T47D (cell line): ENCODE results near the gene ADAMTS17.
"Not testable (repeated sequence)": the region's sequence is repeated elsewhere in the genome, so short reads cannot be mapped to it uniquely, and the experiment has no call there.

Source experiments
- DNase-seq, 2 experiments: peaks; one replicate each; pipeline versions ENCODE4 v3.0.0 to v3.0.0-alpha.2; 2011 to 2012; ENCODE audit warnings: low read depth in 1 of 2, low spot score in 1 of 2
- JUND ChIP-seq: IDR thresholded peaks from 2 replicates; pipeline ENCODE4 v1.6.1; 2012; ENCODE audit warnings: low read depth
- in situ Hi-C: cut with HindIII; loops from 2 replicates; pipeline ENCODE4 v1.10.0; 2016; ENCODE audit warnings: low sequenced_read_pairs, low pct_unique_long_range_greater_than_20kb

Gene ADAMTS17

GRCh38 chr15:99930696-99931095, 411.1 kb downstream of the ADAMTS17 start:
- TF ChIP-seq JUND, result no peak
- in situ Hi-C loops, result no loop called here
- no peak for DNase-seq

- no peak for TF ChIP-seq JUND
- in situ Hi-C loops, result no loop called here
- no peak for DNase-seq
These were observed 412.5 kb downstream of the ADAMTS17 start for GRCh38 chr15:99929266-99929665.

- no peak for TF ChIP-seq JUND
- in situ Hi-C loops, result no loop called here
- DNase-seq, result peak; percentile 44 to 82
These were observed 413.3 kb downstream of the ADAMTS17 start for GRCh38 chr15:99928429-99928981.

GRCh38 chr15:99926532-99926931, 415.2 kb downstream of the ADAMTS17 start:
- DNase-seq, in situ Hi-C loops: not testable (repeated sequence)

GRCh38 chr15:99925661-99926461, 415.9 kb downstream of the ADAMTS17 start:
- in situ Hi-C loops, result no loop called here
- peak; percentile 19 to 83 for DNase-seq
- no peak for TF ChIP-seq JUND

- no peak for DNase-seq
- in situ Hi-C loops, result no loop called here
- no peak for TF ChIP-seq JUND
These were observed 418.1 kb downstream of the ADAMTS17 start for GRCh38 chr15:99923711-99924110.
